Measurements from ENCODE around the gene S1PR3.

GRCh38 chr9:88978034-88978433 is 13.2 kb upstream of the S1PR3 start:
- TF ChIP-seq, protein P1, sequence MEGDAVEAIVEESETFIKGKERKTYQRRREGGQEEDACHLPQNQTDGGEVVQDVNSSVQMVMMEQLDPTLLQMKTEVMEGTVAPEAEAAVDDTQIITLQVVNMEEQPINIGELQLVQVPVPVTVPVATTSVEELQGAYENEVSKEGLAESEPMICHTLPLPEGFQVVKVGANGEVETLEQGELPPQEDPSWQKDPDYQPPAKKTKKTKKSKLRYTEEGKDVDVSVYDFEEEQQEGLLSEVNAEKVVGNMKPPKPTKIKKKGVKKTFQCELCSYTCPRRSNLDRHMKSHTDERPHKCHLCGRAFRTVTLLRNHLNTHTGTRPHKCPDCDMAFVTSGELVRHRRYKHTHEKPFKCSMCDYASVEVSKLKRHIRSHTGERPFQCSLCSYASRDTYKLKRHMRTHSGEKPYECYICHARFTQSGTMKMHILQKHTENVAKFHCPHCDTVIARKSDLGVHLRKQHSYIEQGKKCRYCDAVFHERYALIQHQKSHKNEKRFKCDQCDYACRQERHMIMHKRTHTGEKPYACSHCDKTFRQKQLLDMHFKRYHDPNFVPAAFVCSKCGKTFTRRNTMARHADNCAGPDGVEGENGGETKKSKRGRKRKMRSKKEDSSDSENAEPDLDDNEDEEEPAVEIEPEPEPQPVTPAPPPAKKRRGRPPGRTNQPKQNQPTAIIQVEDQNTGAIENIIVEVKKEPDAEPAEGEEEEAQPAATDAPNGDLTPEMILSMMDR (IDR thresholded peaks at IDR 0.05): no peak
- TF ChIP-seq POLR2AphosphoS5 (IDR thresholded peaks at IDR 0.05): no peak

Measured in prostate gland (tissue), 2 donors.